NCI-H526 treated with DMSO at 0.1 percent for 48 hours (cell line): ENCODE measurements around the gene IGSF9.

ENCODE experiments used
- DNase-seq: peaks from one replicate; lab custom pipeline; 2025; lab: John Stamatoyannopoulos, UW

IGSF9 gene

GRCh38 chr1:159974350-159974965 lies 29.0 kb upstream of the IGSF9 start:
- DNase-seq, result no peak

- no peak for DNase-seq
These were observed 28.0 kb upstream of the IGSF9 start for GRCh38 chr1:159973350-159973940.

- no peak for DNase-seq
These were observed 27.2 kb upstream of the IGSF9 start for GRCh38 chr1:159972443-159973205.

GRCh38 chr1:159970932-159971342 lies 25.5 kb upstream of the IGSF9 start:
- no peak for DNase-seq

GRCh38 chr1:159968901-159969300 lies 23.5 kb upstream of the IGSF9 start:
- DNase-seq, result no peak

GRCh38 chr1:159965263-159965662 lies 19.9 kb upstream of the IGSF9 start:
- DNase-seq, result no peak

- no peak for DNase-seq
These were observed 18.7 kb upstream of the IGSF9 start for GRCh38 chr1:159964144-159964543.

- no peak for DNase-seq
These were observed 16.8 kb upstream of the IGSF9 start for GRCh38 chr1:159962176-159962575.

- DNase-seq, result no peak
These were observed 16.2 kb upstream of the IGSF9 start for GRCh38 chr1:159961636-159962035.

- DNase-seq, result no peak
These were observed 15.4 kb upstream of the IGSF9 start for GRCh38 chr1:159960721-159961381.

- DNase-seq, result no peak
These were observed 14.0 kb upstream of the IGSF9 start for GRCh38 chr1:159959451-159959850.

GRCh38 chr1:159958719-159959380 lies 13.4 kb upstream of the IGSF9 start:
- DNase-seq, result no peak

GRCh38 chr1:159957824-159958268 lies 12.4 kb upstream of the IGSF9 start:
- DNase-seq, result no peak

- no peak for DNase-seq
These were observed 10.0 kb upstream of the IGSF9 start for GRCh38 chr1:159955456-159955855.

- no peak for DNase-seq
These were observed 8.4 kb upstream of the IGSF9 start, which contains the start of gene SLAMF9 for GRCh38 chr1:159953536-159954515. TSS of gene SLAMF9 (minus strand) at chr1:159954237. CDS start at chr1:159954137, 100 bp downstream.

- no peak for DNase-seq
These were observed 7.5 kb upstream of the IGSF9 start for GRCh38 chr1:159952932-159953331.

GRCh38 chr1:159951551-159951950 lies 6.1 kb upstream of the IGSF9 start:
- DNase-seq, result no peak

- no peak for DNase-seq
These were observed 5.6 kb upstream of the IGSF9 start for GRCh38 chr1:159951016-159951415.

GRCh38 chr1:159949981-159950381 lies 4.6 kb upstream of the IGSF9 start:
- DNase-seq, result no peak

GRCh38 chr1:159949123-159949522 lies 3.7 kb upstream of the IGSF9 start:
- DNase-seq, result no peak

GRCh38 chr1:159947942-159948341 lies 2.5 kb upstream of the IGSF9 start:
- DNase-seq, result no peak
